Gastroesophageal sphincter (tissue), 3 donors: ENCODE results near the gene SEMA4G.

ENCODE experiments used
- CTCF ChIP-seq, 4 experiments: fragments of 200-600 bp in 2 of 4; fragments of 450-650 bp in 2 of 4; sonication (generic) in 1 of 4; IDR thresholded peaks; one replicate each; pipeline ENCODE4 v1.5.1; 2017 to 2019; ENCODE audit warnings: antibody characterized with exemption in 4 of 4, mild to moderate bottlenecking in 2 of 4, moderate library complexity in 2 of 4
- EP300 ChIP-seq: sonication (generic); formaldehyde crosslinking; IDR thresholded peaks from one replicate; pipeline ENCODE4 v1.6.1; 2017; ENCODE audit warnings: antibody characterized with exemption, mild to moderate bottlenecking
- POLR2A ChIP-seq, 2 donors: fragments of 450-650 bp; IDR thresholded peaks; one replicate each; pipeline ENCODE4 v1.6.1; 2017; ENCODE audit warnings: antibody characterized with exemption in 2 of 2, mild to moderate bottlenecking in 2 of 2, moderate library complexity in 1 of 2
- POLR2AphosphoS5 ChIP-seq: sonication (generic); formaldehyde crosslinking; IDR thresholded peaks from one replicate; pipeline ENCODE4 v1.6.1; 2017; ENCODE audit warnings: antibody characterized with exemption

- no peak for TF ChIP-seq POLR2A (IDR thresholded peaks at IDR 0.05)
- no peak for TF ChIP-seq CTCF (IDR thresholded peaks at IDR 0.05)
- no peak for TF ChIP-seq EP300
- TF ChIP-seq POLR2AphosphoS5: no peak
Measured at GRCh38 chr10:101005361-101005760, 36.1 kb downstream of the SEMA4G start.
